HG02870 (cell line): ENCODE data around the gene TGFB1.
"Not testable (repeated sequence)": the region's sequence is repeated elsewhere in the genome, so short reads cannot be mapped to it uniquely, and the experiment has no call there.

ENCODE experiments used
- ATAC-seq: cut with Tn5 transposase; IDR thresholded peaks from one replicate; pipeline ENCODE4 v1.9.1; 2021; ENCODE audit warnings: mild to moderate bottlenecking, moderate library complexity; ENCODE audit not compliant: unreplicated experiment

The TGFB1 gene

DNA sequence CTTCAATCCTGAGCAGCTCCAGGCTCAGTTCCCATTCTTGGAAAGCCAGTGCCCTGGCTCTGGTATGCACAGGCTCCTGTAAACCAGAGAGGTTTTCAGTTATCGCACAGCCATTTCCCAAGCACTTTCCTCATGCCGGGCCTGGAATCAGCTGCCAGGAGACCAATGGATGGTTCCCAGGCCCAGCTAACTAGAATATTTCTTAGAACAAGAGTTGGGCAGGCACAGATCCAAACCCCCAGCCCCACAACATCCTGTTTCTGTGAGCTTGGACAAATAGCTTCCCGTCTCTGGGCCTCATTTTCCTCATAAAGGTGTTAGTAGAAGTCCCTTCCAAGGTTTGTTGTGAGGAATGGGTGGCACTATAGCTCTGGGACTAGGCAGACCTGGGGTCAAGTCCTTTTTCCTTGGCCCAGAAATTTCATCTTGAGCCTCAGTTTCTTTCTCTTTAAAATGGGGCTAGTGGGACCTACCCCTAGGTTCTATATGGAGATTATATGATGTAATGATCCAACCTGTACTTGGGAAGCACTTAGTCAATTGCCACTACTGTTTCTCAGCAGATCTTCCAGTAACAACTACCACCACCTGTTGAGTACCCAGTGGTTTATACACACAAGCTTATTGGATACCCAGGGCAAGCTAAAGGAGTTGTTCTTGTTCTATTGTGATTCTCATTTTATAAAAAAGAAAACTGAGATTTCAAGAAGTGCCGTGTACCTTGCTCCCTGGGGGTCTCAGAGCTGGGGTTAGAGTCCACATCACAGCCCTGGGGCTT, 48.8 kb downstream of the TGFB1 start:
- no peak for ATAC-seq

DNA sequence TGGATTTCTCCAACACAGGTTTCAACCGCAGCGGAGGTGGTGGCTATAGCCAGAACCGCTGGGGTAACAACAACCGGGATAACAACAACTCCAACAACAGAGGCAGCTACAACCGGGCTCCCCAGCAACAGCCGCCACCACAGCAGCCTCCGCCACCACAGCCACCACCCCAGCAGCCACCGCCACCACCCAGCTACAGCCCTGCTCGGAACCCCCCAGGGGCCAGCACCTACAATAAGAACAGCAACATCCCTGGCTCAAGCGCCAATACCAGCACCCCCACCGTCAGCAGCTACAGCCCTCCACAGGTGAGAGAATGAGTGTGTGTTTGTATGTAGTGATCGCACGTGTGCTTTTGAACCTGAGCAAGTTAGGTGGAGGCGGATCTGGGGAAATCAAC, 49.8 kb downstream of the TGFB1 start:
- no peak for ATAC-seq

DNA sequence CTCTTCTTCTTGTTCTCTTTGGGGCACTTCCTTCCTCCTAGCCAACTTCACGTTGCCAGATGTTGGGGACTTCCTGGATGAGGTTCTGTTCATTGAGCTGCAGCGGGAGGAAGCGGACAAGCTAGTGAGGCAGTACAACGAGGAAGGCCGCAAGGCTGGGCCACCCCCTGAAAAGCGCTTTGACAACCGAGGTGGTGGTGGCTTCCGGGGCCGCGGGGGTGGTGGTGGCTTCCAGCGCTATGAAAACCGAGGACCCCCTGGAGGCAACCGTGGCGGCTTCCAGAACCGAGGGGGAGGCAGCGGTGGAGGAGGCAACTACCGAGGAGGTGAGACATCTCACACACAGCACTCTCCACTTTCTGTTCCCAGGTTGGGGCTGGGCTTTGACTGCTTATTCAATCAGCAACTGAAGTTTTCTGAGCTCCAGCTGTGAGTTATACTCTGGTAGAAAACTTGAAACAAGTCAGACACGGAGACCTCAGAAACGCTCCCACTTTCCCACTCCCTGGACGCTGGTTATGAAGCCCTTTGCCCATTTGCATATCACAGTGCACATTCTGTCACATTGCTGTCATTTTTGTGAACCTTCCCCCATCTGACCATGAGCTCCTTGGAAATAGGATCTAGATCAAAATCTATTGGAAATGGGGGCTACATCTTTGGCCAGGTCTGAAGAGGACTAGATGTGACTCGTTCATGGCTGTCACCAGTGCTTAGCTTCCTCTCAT, 50.9 kb downstream of the TGFB1 start:
- ATAC-seq, result no peak

DNA sequence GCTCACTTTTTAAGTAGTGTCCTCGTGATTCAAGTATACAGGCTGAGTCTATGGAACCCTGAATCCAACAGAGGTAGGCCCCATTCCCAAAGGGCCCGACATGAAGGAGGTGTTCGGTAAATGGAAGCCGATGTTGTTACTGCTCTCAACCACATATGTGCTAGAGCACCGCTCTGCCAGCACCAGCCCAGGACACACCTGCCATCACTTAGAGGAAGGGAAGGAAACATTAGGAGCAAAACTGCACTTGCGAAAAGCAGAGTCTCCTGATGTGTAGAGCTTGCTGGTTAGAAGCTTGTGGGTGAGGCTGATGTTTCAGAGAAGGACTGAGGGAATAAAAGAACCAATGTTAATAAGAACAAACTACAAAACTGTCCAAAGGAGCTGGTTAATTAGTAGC, 53.2 kb downstream of the TGFB1 start:
- ATAC-seq, result no peak

DNA sequence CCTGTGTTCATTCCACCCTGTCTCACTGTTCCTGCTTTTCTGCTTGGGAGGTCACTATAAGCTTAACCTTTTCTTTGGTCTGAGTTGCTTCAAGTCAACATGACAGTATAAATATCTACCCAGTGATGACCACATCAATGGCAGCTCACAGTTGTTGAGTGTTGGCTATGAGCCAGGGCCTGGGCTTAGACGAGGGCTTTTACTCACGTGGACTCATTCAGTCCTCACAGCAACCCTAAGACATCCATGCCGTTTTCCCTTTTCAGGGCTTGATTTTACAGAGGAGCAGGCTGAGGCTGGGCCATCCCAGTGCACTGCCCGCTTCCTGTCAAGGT, 54.0 kb downstream of the TGFB1 start:
- ATAC-seq, result no peak

DNA sequence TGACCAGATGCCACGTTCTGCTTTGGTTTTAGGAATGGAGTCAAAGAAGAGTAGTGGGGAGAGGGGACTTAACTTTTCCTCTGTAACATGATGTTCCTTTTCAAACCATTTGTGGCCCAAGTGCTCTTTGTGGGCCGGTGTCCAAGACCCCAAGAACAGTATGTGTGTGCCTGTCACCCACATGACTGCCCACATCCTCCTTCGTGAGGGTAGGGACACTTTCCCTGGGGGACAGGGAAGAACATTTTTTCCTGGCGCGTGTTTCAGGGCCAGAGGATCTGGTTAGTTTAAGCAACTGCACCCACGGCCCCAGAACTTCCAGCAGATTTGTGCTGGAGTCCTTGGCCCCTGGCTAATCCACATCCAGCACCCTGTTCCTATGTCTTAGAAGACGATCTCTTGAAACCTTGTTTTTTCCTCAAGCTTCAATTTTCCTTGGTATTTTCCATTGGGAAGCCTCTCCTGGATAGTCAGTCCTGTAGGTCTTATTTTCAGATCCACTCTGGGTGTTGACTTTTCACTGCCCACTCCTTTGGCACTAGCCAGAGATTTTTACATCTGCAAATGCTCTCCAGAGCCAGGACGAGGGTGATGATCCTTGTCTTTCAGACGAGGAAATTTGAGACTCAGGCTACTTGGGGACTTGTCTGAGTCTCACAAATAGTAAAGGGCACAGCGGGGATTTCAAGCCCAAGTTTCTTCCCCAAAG, 54.5 kb downstream of the TGFB1 start:
- ATAC-seq, result no peak

DNA sequence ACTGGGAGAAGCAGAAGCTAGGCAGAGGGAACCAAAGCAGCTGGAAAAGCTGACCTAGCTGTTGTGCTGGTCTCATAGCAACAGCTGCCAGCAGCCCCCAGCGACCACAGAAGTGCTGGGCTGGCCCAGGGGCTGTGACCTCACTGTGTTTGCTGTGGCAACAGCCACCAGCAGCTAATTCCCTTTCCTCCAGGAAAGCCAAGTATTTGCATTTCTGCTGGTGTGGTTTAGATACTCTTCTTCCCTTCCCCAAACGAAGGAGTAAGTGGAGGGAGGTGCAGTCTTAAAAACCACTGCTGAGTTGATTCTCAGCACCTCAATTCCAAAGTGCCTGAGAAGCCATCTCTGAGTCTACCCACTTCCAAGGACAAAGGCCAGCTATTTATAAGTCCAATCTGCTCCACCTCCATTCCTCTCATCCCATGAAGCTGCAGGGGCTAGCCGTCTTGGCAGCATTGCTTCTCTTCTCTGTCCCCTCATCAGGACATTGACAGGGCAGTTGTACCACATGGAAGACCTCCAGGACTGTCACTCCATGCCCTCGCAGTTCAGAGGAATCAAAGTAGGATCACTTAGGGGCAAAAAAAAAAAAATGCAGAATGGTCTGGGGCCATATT, 55.3 kb downstream of the TGFB1 start:
- ATAC-seq, result no peak

DNA sequence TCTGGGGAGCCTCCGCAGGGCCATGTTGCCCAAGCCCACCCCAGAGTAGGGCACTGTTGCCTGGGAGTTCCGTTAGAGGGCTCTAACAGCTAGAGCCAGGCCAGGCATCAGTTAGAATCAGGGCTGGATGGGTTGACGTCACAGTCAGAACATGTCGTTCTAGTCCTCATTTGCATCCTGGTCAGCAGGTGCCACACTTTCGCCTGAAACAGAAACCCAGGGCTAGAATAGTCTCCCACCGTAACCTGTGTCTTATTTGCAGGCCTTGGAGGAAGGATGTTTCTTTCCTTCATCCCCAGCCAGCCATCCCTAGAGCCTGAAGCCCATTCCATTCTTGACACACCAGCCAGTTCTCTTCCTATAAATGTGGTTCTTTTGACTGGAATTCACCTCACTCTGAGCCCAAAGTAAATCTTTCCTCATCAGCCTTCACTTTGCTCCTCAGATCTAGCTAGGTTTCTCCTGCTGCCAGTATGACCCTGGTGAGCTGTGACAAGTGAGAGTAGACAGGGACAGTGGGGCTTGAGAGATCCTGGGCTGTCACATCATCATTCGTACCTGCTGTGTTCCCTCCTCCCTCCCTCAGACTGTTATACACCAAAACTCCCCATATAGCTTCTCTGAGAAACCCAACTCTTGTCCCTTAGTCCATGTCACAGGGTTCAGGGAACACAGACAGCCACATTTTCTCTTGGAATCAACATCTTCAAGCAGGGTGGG, 55.9 kb downstream of the TGFB1 start:
- peak; percentile 69 for ATAC-seq

DNA sequence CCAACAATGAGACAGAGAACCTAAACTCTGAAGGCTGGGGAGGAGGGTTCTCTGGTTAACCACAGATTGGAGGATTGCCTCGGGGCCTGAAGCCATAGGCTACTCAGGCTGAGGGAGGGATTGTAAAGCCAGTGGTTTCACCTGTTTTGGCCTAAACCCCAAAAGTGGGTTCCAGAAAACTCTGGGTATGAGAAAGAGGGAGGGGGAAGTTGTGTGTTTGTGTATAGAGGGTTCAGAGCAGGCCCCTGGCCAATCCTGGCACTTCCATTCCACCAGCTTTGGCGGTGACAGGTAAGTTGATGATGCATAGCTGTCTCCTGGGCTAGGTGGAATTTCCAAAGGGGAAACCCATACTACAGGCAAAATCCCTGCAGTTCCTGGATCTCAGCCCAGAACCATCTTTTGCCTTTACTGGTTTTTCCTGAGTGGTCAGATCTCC, 57.3 kb downstream of the TGFB1 start:
- ATAC-seq, result no peak

DNA sequence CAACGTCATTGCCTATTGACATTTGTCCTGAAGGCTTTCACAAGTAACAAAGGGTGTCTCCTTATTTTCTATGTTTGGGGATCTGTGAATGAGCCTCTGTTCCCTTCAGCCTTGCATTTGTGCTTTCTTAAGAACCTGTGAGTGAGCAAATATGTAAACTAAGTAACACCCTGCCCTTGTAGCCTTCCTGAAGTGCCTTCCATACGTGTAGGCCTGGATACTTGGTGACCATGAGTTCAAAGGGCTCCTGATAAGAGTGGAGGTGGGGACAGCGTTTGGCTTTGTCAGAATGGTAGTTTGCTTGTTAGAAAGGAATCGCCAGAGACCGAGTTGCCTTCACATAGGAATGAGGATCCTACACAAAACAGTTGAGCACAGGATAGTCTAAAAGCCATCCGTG, 58.2 kb downstream of the TGFB1 start:
- ATAC-seq, result no peak

DNA sequence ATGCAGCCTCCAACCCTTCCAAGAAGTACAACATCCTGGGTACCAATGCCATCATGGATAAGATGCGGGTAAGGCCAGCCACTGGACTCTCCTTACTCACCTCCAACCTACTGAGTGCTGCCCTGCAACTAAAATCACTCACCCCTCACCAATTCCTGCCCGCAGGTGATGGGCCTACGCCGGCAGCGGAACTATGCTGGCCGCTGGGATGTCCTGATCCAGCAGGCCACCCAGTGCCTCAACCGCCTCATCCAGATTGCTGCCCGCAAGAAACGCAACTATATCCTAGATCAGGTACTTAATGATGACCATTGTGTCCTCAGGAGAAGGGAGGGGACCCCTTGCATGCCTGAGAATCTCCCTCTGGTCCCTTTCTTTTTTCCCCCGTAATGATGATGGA, 59.3 kb downstream of the TGFB1 start:
- no peak for ATAC-seq

DNA sequence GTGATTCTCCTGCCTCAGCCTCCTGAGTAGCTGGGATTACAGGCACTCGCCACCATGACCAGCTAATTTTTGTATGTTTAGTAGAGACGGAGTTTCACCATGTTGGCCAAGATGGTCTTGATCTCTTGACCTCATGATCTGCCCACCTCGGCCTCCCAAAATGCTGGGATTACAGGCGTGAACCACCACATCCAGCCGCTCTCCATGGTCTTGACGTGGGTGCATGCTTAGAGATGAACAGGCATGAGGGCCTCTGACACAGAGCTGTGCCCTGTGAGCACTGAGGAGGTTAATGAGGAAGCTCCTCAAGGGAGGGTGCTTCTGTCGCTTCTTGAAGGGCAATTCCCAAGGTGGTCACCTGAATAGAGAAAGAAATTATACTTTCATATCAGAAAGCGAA, 63.9 kb downstream of the TGFB1 start:
- ATAC-seq, result not testable (repeated sequence)

DNA sequence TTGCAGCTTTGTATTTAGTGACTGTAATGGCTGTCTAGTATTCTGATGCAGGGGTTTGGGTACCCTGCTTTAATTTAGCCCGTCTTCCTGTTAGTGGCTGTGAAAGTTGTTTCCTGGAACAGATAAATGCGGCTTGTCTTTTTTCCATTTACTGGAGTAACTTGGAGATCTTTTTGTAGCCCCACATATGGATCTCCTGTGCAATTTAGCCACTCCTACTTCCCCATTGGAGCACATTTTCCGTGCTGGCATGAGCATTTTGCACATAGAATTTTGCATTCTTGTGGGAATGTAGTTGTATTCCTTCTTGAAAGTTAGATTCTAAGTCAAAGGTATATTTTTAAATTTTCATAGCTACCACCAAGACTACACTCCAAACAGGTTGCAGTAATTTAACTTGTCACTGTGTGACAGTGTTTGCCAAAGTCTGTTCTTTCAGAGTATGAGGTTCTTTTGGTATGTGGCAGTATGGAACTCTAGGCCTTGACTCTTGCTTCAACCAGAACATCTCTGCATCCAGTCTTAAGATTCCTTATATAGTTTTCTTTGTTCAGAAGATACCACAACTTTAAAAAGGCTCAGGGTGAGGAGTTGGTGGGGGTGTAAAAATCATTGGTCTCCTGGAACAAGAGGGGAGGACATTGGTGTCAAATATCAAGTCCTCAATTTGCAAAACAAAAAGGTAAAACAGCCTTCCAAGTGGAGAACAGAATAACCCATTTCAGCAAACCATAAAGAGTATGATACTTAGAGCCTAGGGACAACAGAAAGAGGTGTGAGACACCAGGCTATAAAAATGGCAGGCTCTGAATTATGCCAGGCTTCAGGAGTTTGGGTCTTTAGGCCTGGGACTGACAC, 64.8 kb downstream of the TGFB1 start:
- ATAC-seq, result no peak
